ENCODE results near the gene BMF. TPM values are rescaled to one million over a fixed set of nuclear protein-coding genes. Genes with fewer than 3 reads are reported as not detected.

The BMF gene
- total and polyA plus RNA-seq, 7 donors, result 0.65 to 7.2 (median 3.4) TPM

GRCh38 chr15:40091861-40092255 is 16.8 kb downstream of the BMF start:
- peaks cover 0 to 19% of the 10 kb centered on the region in 2 donors for H3K36me3 ChIP-seq (ENCODE audit: insufficient read depth in 1 of 2, low read depth in 1 of 2)
- no peaks in the 10 kb centered on the region for H3K9me3 ChIP-seq
- no peak overlapping the region for H3K4me3 ChIP-seq
- H3K27ac ChIP-seq, result peak overlapping the region; percentile 77
- TF ChIP-seq CTCF (IDR thresholded peaks at IDR 0.05), result no peak
- DNase-seq, result no peak
- intact Hi-C loops (cut with DNase I), result no loop called here
- H3K4me1 ChIP-seq, result peaks cover 92% of the 10 kb centered on the region
- ATAC-seq, result no peak
- H3K27me3 ChIP-seq (ENCODE audit: insufficient read depth in 3 of 3, low read length in 2 of 3), result no peaks in the 10 kb centered on the region
- WGBS, 3 donors, result 28 to 43% (median 33%) methylated on average over 6 of the region's 6 CpGs

GRCh38 chr15:40090774-40091455 is 17.8 kb downstream of the BMF start:
- H3K27me3 ChIP-seq (ENCODE audit: insufficient read depth in 3 of 3, low read length in 2 of 3), result no peaks in the 10 kb centered on the region
- WGBS, 3 donors, result 78 to 85% (median 79%) methylated on average over 14 of the region's 14 CpGs
- H3K9me3 ChIP-seq, result no peaks in the 10 kb centered on the region
- intact Hi-C loops (cut with DNase I), result no loop called here
- no peak for TF ChIP-seq CTCF (IDR thresholded peaks at IDR 0.05)
- H3K4me3 ChIP-seq, result no peak overlapping the region
- no peak for ATAC-seq
- H3K27ac ChIP-seq, result no peak overlapping the region
- no peak for DNase-seq
- H3K36me3 ChIP-seq (ENCODE audit: insufficient read depth in 1 of 2, low read depth in 1 of 2), result peaks cover 0 to 19% of the 10 kb centered on the region in 2 donors
- H3K4me1 ChIP-seq, result peaks cover 86% of the 10 kb centered on the region

- intact Hi-C loops (cut with DNase I), result no loop called here
- H3K36me3 ChIP-seq (ENCODE audit: insufficient read depth in 1 of 2, low read depth in 1 of 2), result peaks cover 0 to 19% of the 10 kb centered on the region in 2 donors
- TF ChIP-seq CTCF (IDR thresholded peaks at IDR 0.05), result no peak
- no peak overlapping the region for H3K27ac ChIP-seq
- peaks cover 68% of the 10 kb centered on the region for H3K4me1 ChIP-seq
- H3K27me3 ChIP-seq (ENCODE audit: insufficient read depth in 3 of 3, low read length in 2 of 3), result no peaks in the 10 kb centered on the region
- H3K9me3 ChIP-seq, result no peaks in the 10 kb centered on the region
- WGBS, 3 donors, result 30 to 61% (median 34%) methylated on average over 7 of the region's 7 CpGs
- no peak for DNase-seq
- H3K4me3 ChIP-seq, result no peak overlapping the region
- ATAC-seq, result no peak
These were observed 19.5 kb downstream of the BMF start for GRCh38 chr15:40088929-40089755.

DNA sequence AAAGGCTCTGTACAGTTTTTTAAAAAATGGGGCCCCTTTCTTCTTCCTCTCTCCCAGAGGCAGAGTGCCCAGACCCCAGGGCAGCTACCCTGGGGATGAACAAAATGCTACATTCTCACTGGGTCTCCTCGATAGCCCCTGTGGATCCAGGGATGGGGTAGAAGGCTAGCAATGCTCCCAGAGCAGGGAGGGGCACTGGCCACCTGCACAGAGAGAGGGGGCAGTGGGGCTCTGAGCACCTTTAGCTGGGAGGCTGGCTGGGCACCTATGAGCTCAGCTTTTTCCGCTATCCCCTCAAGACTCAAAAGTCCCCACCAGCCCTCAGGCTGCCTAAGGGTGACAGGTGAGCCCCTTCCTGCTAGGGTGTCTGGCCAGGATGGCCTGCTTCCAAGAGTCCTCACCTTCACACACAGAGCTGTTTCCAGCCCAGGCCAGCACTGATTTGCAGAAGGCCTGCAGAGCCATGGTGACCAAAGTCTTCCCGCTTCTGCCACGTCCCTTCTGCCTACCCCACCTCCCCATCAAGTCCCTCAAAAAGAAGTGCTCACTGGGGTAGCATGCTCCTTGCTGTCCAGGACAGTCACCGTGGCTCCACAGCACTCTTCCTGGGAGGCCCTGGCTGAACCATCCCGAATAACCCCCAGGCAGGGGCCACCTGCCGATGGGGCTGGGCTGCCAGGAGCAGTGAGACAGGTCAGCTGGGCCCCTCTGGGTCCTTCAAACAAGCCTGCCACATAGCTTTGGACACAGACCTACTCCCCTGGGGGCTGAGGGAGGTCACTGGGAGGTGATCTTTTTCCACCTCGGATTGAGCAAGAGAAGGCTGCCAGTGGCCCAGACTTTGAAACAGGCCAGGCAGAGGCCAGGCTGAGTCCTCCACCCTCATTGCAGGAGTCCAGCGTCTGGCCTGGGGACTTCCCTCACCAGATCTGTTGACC is 20.4 kb downstream of the BMF start:
- DNase-seq (peak; percentile 69 to 89), ATAC-seq (peak in 3 of 4 donors; percentile 15 to 51 (median 40))
- TF ChIP-seq CTCF (IDR thresholded peaks at IDR 0.05), result no peak
- Histone ChIP-seq H3K27me3 (ENCODE audit: insufficient read depth in 3 of 3, low read length in 2 of 3) (no peaks in the 10 kb centered on the region), H3K27ac (no peak overlapping the region), H3K4me3 (no peak overlapping the region), H3K9me3 (no peaks in the 10 kb centered on the region), H3K36me3 (ENCODE audit: insufficient read depth in 1 of 2, low read depth in 1 of 2) (peaks cover 0 to 19% of the 10 kb centered on the region in 2 donors), H3K4me1 (peaks cover 59% of the 10 kb centered on the region)
- intact Hi-C loops (cut with DNase I), result no loop called here
- WGBS, 3 donors, result 58 to 77% (median 72%) methylated on average over 9 of the region's 9 CpGs

Data from psoas muscle (tissue), 8 donors.